ENCODE measurements around the gene STK32B.

DNA sequence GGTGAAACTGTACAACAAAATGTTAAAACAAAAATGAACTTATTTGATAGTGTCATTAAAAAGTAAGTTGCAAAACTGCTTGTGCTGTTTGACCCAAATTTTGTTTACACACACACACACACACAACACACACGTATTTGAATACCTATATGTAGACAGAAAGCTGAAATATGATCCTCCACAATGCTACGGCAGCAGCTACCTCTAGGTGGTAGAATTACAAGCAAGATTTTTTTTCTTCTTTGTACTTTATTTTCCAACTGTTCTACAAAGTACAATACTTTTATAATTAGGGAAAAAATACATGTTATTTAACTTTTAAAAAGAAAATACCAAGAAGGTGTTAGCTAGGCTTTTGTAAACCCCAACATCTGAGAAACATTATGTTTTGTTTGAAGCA lies 33.2 kb upstream of the STK32B start:
- TF ChIP-seq, protein P1, sequence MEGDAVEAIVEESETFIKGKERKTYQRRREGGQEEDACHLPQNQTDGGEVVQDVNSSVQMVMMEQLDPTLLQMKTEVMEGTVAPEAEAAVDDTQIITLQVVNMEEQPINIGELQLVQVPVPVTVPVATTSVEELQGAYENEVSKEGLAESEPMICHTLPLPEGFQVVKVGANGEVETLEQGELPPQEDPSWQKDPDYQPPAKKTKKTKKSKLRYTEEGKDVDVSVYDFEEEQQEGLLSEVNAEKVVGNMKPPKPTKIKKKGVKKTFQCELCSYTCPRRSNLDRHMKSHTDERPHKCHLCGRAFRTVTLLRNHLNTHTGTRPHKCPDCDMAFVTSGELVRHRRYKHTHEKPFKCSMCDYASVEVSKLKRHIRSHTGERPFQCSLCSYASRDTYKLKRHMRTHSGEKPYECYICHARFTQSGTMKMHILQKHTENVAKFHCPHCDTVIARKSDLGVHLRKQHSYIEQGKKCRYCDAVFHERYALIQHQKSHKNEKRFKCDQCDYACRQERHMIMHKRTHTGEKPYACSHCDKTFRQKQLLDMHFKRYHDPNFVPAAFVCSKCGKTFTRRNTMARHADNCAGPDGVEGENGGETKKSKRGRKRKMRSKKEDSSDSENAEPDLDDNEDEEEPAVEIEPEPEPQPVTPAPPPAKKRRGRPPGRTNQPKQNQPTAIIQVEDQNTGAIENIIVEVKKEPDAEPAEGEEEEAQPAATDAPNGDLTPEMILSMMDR (IDR thresholded peaks at IDR 0.05; ENCODE audit: extremely low read depth in 1 of 2, insufficient read depth in 1 of 2, low read depth in 1 of 2, low read length in 2 of 2) = no peak
- TF ChIP-seq, protein P2, sequence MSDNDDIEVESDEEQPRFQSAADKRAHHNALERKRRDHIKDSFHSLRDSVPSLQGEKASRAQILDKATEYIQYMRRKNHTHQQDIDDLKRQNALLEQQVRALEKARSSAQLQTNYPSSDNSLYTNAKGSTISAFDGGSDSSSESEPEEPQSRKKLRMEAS (IDR thresholded peaks at IDR 0.05; ENCODE audit: insufficient read depth, insufficient read length) = no peak
- no peak for TF ChIP-seq POLR2A (IDR thresholded peaks at IDR 0.05; ENCODE audit: low read depth, low read length)

All from endothelial cell of umbilical vein (primary cell).